ENCODE data around the gene CCL4L2.
"Not testable (repeated sequence)": the region's sequence is repeated elsewhere in the genome, so short reads cannot be mapped to it uniquely, and the experiment has no call there.

CCL4L2 gene

DNA sequence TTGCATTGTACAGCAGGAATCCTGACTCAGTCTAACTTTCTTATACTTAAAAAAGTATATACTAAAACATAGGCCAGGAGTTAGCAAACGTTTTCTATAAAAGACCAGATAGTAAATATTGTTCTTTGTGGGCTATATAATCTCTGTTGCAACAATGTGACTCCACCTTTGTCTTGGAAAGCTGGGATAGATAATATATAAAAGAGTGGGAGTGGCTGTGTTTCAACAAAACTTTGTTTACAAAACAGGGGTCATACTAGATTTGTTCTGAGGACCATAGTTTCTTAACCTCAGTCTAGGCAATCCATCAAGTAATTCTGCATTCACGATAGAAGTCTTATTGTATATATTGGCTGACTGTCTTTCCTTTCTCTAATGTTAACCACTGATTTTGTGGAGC, 25.4 kb upstream of the CCL4L2 start (continued):
- TF ChIP-seq GLIS2 (tag by site-specific recombination; IDR thresholded peaks at IDR 0.05): no peak
- no peak for TF ChIP-seq EGR2 (tag by site-specific recombination; IDR thresholded peaks at IDR 0.05; ENCODE audit: low read depth)
- TF ChIP-seq ZNF585B (tag by site-specific recombination; IDR thresholded peaks at IDR 0.05): no peak
- TF ChIP-seq ZNF174 (tag by site-specific recombination; IDR thresholded peaks at IDR 0.05): no peak
- TF ChIP-seq, protein P1, sequence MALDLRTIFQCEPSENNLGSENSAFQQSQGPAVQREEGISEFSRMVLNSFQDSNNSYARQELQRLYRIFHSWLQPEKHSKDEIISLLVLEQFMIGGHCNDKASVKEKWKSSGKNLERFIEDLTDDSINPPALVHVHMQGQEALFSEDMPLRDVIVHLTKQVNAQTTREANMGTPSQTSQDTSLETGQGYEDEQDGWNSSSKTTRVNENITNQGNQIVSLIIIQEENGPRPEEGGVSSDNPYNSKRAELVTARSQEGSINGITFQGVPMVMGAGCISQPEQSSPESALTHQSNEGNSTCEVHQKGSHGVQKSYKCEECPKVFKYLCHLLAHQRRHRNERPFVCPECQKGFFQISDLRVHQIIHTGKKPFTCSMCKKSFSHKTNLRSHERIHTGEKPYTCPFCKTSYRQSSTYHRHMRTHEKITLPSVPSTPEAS (tag by site-specific recombination; IDR thresholded peaks at IDR 0.05): no peak
- no peak for TF ChIP-seq ZNF157 (tag by site-specific recombination; IDR thresholded peaks at IDR 0.05)
- TF ChIP-seq ZBTB20 (tag by site-specific recombination; IDR thresholded peaks at IDR 0.05): no peak
- TF ChIP-seq ZNF426 (tag by site-specific recombination; IDR thresholded peaks at IDR 0.05): no peak

DNA sequence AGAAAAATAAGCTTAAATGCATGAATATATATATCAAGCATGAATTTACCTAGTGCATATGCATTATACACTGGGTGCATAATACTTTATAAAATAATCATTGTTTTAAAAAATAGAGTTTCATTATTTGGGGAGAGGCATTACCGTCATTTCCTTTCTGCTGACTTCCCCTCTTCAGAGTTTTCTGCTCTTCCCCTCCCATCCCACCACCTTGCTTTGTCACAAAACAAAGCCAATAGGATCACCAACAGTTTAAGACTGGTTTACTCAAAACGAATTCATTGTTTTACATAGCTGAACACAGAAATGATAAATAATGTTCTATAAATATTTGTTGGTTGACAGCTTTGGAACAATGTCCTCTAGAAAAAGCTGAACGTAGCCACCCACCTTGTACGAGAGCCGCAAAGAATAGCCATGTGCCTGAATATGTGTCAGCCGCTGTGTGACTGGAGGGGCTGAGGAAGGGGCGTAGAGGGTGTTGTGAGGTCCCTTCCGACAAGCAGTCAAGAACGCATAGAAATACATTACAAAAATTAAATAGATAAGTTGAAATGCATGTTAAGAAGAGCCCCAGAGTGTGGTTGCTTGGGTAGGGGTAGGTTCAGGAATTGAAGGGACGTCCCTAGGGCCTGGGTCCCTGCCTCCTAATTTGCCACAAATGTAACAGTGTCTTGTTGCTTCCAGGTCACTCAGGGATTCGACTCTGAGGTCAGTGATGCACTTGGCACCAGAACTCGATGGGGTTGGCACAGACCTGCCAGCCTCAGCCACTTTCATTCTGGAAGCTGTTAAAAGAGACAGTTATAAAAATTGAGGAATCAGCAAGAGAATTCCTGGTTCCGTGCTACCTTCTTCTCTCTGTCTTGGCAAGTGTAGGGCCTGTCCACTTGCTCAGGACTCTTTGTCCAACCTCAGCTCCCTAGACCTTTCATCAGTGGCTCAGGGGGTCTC, 23.8 kb upstream of the CCL4L2 start:
- not testable (repeated sequence) for H3K4me1 ChIP-seq (ENCODE audit: control insufficient read depth, insufficient read depth, low read length); H3K36me3 ChIP-seq (ENCODE audit: control insufficient read depth in 2 of 2, insufficient read depth in 1 of 2, low read length in 2 of 2); H3K4me3 ChIP-seq (ENCODE audit: low read depth, low read length); H3K27ac ChIP-seq (ENCODE audit: extremely low read depth, low read depth, low read length); H3K9me3 ChIP-seq (ENCODE audit: control insufficient read depth, insufficient read depth, low read depth, low read length)
- ChIA-PET CTCF (interaction anchor here (1.3 kb wide), 1 partner anchor 39 kb away, joined by 5 read pairs; no protein-coding TSS in a partner anchor), POLR2A (interaction anchor here (1.2 kb wide), 1 partner anchor 77 kb away, joined by 5 read pairs; no protein-coding TSS in a partner anchor)

DNA sequence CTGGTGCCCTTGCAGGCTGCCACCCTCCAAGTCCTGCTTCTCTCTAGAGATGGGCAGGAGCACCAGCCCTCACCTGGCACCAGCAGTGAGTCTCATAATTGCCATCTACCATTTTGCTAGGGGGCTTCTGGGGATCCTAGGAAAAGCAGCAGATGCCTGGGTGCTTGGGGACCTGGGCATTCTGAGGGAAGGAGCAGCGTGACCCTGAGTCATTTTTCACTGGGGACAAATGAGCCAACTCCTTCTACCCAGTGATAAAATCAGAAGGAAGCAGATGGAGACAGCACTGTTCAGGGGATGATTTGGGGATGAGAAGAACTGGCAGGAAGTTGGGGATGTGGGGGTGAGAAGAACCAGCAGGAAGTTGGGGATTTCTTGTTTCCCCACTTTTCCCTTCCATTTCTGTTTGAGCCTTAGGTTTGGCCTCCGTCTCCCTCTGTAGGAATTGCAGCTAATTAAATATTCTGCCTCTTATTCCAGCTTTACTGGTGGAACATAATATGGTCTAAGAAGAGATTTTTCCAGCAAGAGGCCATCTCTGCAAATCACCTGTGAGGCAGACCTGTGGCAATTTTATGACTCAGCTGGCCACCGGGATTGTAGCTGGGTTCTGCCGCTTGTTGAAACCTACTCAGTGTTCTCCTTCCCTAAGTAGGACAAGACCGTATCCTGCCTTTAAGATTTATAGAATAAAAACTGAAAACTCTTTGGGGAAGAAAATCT, 22.8 kb upstream of the CCL4L2 start:
- H3K4me1 ChIP-seq (ENCODE audit: control insufficient read depth, insufficient read depth, low read length); POLR2A ChIA-PET; CTCF ChIA-PET; H3K4me3 ChIP-seq (ENCODE audit: low read depth, low read length); H3K27ac ChIP-seq (ENCODE audit: extremely low read depth, low read depth, low read length); H3K36me3 ChIP-seq (ENCODE audit: control insufficient read depth in 2 of 2, insufficient read depth in 1 of 2, low read length in 2 of 2); H3K9me3 ChIP-seq (ENCODE audit: control insufficient read depth, insufficient read depth, low read depth, low read length): not testable (repeated sequence)

DNA sequence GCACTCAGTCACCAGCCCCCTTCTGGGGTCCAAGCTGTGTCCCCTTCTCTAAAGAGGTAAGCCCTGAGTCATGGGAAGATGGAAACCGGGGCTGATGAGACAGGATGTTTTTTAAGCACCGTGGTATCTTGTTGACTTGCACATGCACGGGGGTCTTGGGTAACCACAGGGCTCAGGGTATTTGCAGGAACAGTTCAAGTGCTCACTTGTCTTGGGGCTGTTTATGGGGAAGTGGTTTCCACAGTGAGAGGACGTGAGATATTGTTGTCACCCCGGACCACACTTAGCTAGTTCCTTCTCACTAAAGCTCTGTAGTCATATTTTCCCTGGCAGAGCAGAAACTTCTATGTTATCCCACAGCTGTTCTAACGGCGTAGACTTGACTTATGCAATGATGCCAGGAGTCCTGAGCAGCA, 22.0 kb upstream of the CCL4L2 start:
- Histone ChIP-seq H3K4me1 (ENCODE audit: control insufficient read depth, insufficient read depth, low read length) (no peaks in the 10 kb centered on the region), H3K27ac (ENCODE audit: extremely low read depth, low read depth, low read length) (no peak overlapping the region), H3K9me3 (ENCODE audit: control insufficient read depth, insufficient read depth, low read depth, low read length) (no peaks in the 10 kb centered on the region), H3K36me3 (ENCODE audit: control insufficient read depth in 2 of 2, insufficient read depth in 1 of 2, low read length in 2 of 2) (no peaks in the 10 kb centered on the region), H3K4me3 (ENCODE audit: low read depth, low read length) (no peak overlapping the region)
- ChIA-PET CTCF (no interaction called here), POLR2A (no interaction called here)
- TF ChIP-seq ZNF510 (tag by site-specific recombination; IDR thresholded peaks at IDR 0.05; ENCODE audit: insufficient replicate concordance) (no peak), ZSCAN23 (tag by site-specific recombination; IDR thresholded peaks at IDR 0.05) (no peak), SP7 (tag by site-specific recombination; IDR thresholded peaks at IDR 0.05) (no peak), ZNF23 (tag by site-specific recombination; IDR thresholded peaks at IDR 0.05; ENCODE audit: borderline replicate concordance) (no peak), ZNF747 (tag by site-specific recombination; IDR thresholded peaks at IDR 0.05) (no peak), ZNF791 (tag by site-specific recombination; IDR thresholded peaks at IDR 0.05) (no peak), GFI1B (tag by site-specific recombination; IDR thresholded peaks at IDR 0.05) (no peak), ZBTB1 (tag by site-specific recombination; IDR thresholded peaks at IDR 0.05) (no peak), ZNF585B (tag by site-specific recombination; IDR thresholded peaks at IDR 0.05) (no peak)
- TF ChIP-seq, protein P2, sequence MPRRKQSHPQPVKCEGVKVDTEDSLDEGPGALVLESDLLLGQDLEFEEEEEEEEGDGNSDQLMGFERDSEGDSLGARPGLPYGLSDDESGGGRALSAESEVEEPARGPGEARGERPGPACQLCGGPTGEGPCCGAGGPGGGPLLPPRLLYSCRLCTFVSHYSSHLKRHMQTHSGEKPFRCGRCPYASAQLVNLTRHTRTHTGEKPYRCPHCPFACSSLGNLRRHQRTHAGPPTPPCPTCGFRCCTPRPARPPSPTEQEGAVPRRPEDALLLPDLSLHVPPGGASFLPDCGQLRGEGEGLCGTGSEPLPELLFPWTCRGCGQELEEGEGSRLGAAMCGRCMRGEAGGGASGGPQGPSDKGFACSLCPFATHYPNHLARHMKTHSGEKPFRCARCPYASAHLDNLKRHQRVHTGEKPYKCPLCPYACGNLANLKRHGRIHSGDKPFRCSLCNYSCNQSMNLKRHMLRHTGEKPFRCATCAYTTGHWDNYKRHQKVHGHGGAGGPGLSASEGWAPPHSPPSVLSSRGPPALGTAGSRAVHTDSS (tag by site-specific recombination; IDR thresholded peaks at IDR 0.05): no peak
- TF ChIP-seq, protein P3, sequence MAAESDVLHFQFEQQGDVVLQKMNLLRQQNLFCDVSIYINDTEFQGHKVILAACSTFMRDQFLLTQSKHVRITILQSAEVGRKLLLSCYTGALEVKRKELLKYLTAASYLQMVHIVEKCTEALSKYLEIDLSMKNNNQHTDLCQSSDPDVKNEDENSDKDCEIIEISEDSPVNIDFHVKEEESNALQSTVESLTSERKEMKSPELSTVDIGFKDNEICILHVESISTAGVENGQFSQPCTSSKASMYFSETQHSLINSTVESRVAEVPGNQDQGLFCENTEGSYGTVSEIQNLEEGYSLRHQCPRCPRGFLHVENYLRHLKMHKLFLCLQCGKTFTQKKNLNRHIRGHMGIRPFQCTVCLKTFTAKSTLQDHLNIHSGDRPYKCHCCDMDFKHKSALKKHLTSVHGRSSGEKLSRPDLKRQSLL (tag by site-specific recombination; IDR thresholded peaks at IDR 0.05): no peak
- TF ChIP-seq, protein P4, sequence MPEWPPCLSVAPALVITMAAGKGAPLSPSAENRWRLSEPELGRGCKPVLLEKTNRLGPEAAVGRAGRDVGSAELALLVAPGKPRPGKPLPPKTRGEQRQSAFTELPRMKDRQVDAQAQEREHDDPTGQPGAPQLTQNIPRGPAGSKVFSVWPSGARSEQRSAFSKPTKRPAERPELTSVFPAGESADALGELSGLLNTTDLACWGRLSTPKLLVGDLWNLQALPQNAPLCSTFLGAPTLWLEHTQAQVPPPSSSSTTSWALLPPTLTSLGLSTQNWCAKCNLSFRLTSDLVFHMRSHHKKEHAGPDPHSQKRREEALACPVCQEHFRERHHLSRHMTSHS (tag by site-specific recombination; IDR thresholded peaks at IDR 0.05): no peak
- TF ChIP-seq, protein P5, sequence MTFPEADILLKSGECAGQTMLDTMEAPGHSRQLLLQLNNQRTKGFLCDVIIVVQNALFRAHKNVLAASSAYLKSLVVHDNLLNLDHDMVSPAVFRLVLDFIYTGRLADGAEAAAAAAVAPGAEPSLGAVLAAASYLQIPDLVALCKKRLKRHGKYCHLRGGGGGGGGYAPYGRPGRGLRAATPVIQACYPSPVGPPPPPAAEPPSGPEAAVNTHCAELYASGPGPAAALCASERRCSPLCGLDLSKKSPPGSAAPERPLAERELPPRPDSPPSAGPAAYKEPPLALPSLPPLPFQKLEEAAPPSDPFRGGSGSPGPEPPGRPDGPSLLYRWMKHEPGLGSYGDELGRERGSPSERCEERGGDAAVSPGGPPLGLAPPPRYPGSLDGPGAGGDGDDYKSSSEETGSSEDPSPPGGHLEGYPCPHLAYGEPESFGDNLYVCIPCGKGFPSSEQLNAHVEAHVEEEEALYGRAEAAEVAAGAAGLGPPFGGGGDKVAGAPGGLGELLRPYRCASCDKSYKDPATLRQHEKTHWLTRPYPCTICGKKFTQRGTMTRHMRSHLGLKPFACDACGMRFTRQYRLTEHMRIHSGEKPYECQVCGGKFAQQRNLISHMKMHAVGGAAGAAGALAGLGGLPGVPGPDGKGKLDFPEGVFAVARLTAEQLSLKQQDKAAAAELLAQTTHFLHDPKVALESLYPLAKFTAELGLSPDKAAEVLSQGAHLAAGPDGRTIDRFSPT (tag by site-specific recombination; IDR thresholded peaks at IDR 0.05): no peak

Measured in HEK293 (cell line).